Activated CD4-positive, alpha-beta T cell treated with anti-CD3 and anti-CD28 coated beads, Interleukin-2, Interleukin-6, amounts not matched to agents 100 ng/mL and 50 ng/mL, durations not matched to agents 16 hours and 8 hours (primary cell): Measurements from ENCODE around the gene MAGI1.
"Not testable (repeated sequence)": the region's sequence is repeated elsewhere in the genome, so short reads cannot be mapped to it uniquely, and the experiment has no call there.

Source experiments
- DNase-seq: peaks from one replicate; pipeline ENCODE4 v3.0.0-alpha.2; 2020

Gene MAGI1

DNA sequence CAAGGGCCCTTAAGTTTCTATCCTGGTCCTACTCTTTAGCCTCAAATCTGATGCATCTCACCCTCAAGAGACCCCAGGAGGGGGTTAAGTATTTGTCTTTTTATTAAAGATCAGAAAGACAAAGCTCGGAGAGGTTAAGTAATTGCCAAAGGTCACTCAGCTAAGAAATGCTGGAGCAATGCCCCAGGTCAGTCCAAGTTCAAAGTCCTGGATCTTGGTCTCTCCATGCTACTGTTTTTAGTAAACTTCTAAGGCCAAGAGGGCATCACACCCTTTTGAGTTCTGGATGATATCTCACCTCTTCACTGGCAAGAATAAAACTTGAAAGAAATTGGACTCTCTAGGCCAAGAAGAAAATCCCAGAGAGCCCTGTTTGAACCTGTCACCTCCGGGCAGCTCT is 488.6 kb downstream of the MAGI1 start:
- DNase-seq: no peak

DNA sequence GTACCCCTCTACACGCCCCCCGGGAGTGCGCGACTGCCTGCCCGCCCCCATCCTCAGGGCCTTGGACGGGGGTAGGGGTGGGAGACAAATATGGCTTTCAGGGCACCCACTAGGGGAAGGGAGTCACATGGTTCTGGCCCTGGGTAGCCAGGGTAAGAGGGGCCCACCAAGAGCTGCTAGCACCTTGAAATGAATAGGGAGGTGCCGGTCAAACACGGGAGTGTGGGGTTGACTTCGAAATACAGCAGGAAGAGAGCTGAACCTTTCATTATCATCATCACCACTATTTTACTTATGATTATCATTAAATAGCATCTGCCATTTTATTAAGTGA is 489.1 kb downstream of the MAGI1 start:
- no peak for DNase-seq

DNA sequence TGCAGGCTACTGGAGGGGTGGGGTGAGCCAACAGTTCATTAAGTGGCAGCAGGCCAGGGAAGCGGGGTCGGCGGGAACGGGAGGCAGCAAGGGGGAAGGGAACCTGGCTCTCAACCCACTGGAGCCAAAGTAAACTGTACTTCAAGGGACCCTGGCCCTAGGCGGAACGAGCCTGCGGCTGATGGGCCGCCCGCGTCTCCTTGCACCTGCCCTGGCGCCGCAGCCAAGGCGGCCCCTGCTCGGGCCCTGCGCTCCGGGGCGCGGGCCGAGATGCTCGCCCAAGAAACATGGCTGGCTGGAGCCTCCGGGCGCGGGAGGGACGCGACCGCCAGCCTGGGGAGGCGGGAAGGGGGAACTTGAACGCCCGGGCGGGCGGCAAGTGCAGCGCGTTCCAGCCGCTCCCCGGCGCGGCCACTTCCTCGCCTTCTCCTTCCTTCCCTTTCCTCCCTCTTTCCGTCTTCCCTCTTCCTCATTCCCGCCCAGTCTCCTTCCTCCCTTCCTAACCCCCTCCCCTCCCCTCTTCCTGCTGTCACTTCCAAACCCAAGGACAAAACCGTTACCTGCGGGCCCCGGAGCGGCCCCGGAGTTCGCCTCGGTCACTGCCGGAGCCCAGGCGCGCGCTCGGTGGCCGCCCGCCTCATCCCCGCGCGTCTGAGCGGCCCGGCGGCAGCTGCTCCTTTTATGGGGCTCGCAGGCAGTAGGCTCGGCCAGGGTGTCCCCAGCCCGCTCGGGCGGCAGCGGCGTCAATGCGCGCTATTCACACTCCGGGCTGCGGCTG is 489.7 kb downstream of the MAGI1 start:
- no peak for DNase-seq

DNA sequence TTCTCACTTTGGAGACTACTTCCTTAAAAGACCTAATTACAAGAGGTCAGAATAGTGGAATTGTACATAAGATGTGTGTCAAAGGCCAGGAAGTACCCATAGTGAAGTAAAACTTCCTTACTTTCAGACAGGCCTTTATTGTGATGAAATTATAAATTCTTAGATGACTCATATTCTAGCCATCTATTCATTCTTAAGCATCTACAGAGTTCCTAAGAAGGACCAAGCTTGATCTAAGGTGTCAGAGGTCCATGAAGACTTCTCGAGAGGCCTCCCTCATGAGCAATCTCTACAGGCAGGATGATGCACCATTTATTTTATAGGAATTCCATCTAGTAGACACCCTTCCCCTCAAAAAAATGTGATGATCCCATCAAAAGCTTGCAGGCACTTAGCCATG is 493.3 kb downstream of the MAGI1 start:
- no peak for DNase-seq

DNA sequence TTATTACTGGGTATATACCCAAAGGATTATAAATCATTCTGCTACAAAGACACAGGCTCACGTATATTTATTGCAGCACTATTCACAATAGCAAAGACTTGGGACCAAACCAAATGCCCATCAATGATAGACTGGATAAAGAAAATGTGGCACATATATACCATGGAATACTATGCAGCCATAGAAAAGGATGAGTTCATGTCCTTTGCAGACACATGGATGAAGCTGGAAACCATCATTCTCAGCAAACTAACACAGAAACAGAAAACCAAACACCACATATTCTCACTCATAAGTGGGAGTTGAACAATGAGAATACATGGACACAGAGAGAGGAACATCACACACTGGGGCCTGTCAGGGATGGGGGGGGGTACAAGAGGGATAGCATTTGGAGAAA is 495.3 kb downstream of the MAGI1 start:
- not testable (repeated sequence) for DNase-seq

DNA sequence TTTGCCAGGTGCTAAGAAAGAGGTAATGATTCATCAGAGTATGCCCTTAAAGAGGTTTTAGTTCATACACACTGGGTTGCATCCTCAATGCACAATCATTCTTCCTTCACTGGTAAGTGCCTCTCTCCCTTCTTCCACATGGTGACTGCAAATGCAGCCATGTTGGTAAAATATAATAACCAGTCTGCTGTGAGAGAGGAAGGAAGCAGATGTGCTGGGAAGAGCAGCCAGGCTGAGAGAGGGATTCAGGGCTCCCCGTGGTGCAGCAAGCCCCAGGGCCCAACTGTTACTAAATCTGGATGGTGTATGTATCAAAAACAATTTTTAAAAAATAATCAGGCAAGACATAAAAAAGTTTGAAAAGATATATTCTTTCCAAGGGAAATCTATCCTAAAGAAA is 498.1 kb downstream of the MAGI1 start:
- no peak for DNase-seq

DNA sequence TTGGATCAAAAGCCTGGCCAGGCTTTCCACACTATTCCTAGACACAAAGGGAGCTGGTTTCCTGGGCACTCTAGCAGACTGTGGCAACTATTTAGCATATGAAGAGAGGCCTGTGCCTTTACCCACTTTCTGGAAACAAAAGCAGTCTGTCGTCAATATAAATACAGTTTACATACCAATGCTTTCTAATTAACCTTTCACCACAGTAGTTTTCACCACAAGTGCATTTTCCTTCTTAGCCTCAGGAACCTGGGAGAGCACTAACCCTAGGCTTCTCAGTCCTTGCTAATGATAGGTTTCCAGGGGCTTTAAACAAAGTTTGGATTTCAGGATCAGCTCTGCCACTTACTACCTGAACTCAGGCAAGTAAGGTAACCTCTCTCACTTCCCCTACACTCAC is 499.1 kb downstream of the MAGI1 start:
- DNase-seq: no peak

DNA sequence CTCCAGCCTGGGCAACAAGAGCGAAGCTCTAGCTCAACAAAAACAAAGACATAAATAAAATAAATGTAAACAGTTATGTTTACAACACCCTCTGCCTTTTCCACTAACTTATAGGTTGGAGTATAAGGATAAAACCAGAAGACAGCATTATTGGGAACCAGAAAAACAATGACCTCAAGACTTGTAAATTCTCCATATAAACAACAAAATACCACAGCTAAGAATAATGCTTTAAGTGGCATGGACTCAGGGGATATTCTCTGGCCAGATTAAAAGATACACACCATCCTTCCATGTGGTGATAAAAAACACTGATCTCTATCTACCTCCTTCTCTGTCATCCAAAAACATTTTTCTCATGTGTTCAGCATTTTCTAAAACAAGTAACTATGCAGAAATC is 500.6 kb downstream of the MAGI1 start:
- DNase-seq: no peak

DNA sequence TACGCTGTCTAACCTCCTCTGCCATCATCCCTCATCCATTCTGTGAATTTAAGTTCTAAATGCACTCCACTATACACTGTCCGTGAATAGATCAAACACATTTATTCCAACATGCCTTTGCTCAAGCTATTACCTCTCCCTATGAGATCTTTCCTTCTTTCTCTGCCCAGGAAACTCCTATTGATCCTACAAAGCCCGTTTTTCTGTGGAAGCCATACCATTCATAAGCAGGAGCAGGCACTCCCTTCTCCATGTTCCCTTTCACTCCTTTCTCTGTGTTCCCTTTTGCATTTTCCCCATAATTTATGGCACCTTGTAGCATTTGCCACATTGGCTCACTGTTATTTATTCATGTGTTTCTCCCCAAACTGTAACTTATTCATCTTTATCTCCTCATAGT is 501.6 kb downstream of the MAGI1 start:
- no peak for DNase-seq

DNA sequence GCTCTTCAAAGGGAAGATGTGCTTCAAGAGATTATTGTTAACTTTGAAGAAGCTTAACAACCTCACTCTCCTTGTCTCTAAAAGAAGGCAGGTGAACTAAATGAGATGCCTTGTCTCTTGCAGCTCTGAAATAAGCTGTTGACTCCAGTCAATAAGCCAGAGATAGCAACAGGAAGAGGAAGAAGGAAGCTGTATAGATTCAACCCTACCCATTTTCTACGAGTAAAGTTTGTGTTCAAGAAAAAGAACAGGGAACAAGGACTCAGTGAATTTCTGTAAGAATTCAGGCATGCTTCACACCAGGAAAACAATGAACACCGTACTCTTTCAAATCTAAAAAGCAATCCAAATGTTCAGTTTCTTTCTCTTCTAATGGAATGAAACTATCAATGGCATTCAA is 503.5 kb downstream of the MAGI1 start:
- DNase-seq: no peak

DNA sequence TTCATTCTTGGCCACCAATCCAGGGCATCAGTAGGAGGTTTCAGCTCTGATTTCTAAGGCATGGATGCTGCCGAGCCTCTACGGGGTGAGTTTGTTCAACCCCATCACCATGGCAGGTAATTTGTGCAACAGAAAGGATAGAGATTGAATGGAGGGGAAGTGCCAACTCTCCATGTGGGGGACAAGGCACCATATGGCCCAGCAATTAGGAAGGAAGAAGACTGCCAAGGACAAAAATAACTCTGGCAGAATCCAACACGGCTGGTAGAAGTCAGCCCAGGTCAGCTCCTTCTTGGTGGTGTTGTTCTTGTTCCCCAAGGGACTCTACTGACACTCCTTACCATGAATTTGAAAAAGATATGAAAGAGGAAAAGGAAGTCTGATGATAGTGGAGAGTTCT is 503.9 kb downstream of the MAGI1 start:
- no peak for DNase-seq

DNA sequence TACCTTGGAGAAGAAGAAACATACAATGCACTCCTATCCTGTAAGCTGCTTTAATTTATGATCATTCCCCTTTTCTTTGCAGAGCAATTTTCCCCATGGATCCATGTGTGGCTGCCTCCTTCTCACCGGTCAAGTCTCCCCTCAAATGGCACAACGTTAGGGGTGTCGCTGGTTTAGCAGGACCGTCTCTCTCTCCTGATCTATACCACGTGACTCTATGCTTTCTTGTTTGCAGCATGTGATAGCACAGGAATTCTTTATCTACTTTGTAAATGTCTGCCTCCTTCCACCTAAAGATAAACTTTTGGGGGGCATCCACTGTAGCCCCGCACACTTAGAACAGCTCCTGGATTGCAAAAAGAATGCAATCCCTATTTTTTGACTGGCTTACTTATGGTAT is 506.0 kb downstream of the MAGI1 start:
- no peak for DNase-seq

DNA sequence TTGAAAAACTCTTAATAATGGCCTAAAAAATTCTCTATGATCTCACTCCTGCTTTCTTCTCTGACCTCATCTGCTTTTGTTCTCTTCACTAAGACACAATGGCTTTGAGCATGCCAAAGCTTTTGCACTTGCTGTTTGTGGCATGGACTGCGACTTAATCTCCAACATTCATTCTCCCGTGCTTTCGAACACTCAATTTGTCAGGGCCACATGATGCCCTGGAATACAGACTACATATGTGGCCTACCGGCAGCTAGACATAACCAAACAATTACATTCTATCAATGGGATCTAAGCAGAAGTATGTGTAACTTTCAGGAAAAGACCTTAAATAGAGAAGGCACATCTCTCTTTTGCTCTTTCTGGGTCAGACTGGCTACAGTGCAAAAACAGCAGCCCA is 506.5 kb downstream of the MAGI1 start:
- DNase-seq: no peak

DNA sequence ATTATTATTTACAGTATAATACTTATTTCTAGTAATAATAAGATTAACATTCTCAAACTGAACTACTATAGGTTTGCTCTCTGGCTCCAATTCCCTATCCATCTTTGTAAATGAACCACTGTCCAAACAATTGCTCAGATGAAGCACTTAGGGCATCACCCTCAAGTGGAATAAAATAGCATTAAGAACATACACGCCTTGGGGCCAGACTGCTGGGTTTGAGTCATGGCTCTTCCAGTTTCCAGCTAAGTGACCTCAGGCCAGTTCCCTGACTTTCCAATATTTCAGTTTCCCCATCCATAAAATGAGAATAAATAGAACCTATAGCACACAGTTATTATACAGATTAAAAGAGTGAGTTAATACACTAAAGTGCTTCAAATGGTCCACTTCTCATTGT is 507.2 kb downstream of the MAGI1 start:
- no peak for DNase-seq

DNA sequence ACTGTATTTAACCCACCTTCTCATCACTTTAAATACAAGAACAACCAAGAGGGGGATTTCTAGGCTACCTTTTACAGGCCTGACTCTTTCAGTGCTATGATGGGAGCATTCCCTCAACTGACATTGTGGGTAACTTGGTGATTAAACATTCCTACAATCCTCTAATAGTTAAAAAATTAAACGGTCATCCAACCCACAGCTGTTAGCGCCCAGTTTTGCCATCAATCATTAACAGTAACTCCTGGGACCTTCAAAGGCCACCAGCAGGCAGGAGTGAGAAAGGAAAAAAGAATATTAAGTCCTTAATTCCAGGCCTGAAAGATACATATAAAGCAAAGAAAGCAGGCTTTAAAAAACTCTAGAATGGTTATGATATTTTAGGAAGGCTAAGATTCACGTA is 512.1 kb downstream of the MAGI1 start:
- no peak for DNase-seq

DNA sequence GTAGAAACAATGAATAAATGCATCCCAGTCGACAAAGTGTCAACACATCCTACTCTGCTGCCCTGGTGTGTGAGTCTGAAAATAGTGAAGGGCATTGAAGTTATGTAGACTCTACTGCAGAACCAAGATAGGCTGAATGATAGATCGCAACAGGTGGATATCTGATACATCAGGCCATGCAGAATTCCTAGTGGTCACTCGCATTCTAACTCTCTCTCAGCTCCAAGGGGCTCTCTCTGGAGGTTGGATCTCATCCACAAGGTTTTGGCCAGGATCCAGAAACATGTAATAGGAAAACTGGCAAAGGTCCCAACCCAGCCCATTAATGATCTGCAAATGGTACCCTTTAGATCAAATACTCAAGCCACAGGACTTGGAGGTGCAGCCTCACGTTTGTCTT is 514.1 kb downstream of the MAGI1 start:
- no peak for DNase-seq

DNA sequence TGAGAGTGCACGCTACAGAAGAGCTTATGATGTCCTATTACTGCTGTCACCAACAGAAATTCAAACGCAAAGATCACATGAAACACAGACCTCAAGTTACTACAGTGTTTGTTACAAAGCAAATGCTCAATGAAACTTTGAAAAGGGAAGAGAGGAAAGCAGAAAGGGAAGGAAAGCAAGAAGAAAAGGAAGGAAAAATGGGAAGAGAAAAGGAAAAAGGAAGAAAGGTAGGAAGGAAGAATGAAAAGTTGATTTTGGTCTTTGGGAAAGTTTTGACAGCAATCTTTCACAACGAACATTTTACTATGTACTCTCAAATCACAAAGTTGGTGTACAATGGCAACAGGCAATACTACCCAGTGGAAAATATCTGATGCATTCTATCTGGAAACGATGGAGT is 514.8 kb downstream of the MAGI1 start:
- DNase-seq: no peak

DNA sequence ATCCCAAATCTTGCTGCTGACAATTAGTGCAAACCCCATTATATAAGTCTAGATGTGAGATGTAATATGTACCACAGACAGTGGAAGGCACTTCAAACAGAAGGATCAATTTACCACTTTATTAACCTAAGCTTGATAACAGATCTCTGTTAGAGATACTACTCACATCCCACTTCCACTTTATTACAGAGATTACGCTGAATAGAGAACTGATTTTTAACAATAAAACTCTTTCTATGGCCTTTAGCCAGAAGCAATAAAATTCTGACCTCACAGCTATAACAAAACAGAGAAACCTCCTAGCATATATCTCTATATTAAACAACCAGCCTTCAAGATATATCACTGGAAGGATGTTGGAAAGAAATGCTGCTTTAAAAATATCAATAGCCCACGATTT is 517.7 kb downstream of the MAGI1 start:
- DNase-seq: no peak

DNA sequence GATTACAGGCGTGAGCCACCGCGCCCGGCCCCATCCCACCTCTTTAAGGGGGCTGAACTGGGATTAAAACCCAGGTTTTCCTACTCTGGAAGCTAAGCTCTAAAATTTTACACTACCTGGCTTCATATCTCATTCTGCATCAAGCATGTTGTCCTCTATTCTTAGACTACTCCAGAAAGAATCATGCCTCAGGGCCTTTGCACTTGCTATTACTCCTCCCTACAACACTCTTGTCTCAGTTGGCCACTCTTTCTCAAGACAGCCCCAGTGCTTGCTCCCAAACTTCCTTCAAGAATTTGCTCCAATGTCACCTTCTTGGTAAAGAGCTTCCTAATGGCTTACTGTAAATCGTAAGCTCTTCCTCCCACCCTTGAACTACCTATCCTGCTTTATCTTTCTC is 521.7 kb downstream of the MAGI1 start:
- DNase-seq: no peak

DNA sequence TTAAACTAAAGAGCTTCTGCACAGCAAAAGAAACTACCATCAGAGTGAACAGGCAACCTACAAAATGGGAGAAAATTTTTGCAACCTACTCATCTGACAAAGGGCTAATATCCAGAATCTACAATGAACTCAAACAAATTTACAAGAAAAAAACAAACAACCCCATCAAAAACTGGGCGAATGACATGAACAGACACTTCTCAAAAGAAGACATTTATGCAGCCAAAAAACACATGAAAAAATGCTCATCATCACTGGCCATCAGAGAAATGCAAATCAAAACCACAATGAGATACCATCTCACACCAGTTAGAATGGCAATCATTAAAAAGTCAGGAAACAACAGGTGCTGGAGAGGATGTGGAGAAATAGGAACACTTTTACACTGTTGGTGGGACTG is 524.4 kb downstream of the MAGI1 start:
- DNase-seq: not testable (repeated sequence)

DNA sequence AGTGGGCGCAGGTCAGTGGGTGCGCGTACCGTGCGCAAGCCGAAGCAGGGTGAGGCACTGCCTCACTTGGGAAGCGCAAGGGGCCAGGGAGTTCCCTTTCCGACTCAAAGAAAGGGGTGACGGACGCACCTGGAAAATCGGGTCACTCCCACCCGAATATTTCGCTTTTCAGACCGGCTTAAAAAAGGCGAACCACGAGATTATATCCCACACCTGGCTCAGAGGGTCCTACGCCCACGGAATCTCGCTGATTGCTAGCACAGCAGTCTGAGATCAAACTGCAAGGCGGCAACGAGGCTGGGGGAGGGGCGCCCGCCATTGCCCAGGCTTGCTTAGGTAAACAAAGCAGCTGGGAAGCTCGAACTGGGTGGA is 529.3 kb downstream of the MAGI1 start:
- not testable (repeated sequence) for DNase-seq

DNA sequence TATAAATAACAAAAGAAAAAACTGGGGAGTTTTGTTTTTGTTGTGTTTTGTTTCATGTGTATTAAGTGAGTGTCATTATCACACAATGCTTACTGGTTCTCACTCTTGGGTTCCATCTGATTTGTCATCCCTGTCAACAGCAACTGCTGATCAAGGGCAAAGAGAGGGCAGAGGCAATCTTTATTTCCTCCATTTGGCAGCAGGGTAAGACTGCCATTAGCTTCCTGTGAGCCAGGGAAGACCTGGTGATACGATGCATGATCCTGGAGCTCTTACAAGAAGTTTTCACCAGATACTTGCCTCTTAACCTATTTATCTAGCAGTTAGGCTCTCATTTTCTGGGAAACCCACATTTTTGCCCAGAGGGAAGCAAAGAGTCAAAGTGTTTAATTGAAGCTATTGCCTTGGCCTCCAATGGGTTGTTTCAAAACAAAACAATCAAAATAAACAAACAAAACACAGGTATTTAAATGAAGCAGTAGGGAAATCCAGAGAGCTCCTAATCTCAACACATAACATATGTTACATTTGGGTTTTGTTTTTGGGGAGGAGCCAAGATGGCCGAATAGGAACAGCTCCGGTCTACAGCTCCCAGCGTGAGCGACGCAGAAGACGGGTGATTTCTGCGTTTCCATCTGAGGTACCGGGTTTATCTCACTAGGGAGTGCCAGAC is 529.8 kb downstream of the MAGI1 start:
- no peak for DNase-seq

DNA sequence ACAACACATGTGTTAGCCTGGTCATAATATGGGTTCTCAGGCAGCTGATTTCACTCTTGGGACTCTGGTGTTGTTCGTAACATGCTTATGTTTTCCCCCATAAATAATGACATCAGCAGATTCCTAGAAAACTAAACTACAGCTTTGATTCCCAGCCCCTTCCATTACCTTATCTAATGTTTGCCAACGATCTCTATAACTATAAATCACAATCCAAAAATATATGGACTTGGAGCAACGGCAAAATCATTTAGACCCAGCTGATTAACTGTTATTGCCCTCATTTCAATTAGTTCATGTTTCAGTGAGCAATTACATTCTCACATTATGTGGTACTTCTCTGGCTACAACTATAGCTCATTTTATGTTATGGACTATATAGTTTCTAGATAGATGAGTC is 531.3 kb downstream of the MAGI1 start:
- DNase-seq: no peak

DNA sequence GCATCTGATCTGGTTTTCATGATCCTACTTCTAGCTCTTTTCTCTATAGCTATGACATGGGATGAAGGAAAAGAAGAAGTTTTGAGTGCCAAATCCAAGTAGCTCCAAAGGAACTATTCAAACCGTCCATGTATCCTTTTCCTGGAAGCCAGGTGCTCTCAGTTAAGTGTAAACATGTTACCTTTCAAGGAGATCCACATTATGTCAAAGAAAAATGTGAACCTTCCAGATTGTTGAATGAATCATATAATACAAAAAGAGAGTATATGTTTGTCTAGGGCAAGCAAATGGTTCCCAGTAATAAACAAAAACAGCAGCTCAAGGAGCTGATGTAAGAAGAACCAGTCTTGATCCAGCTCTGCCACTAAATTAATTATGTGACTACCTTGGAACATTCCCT is 534.9 kb downstream of the MAGI1 start:
- DNase-seq: no peak

DNA sequence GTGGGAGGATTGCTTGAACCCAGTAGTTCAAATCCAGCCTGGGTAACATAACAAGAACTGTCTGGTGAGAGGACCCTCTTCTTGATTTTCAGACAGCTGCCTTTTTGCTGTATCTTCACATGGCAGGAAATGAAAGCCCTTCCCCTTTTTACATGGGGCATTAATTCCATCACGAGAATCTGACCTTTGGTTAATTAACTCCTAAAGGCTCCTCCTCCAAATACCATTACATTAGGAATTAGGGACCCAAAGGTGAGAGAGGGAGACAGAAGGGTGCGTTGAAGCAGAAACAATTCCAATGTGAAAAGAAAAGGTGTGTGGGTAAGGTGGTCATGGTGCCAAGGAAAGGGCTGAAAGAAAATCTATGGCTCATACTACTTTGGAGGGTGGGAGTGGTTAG is 536.2 kb downstream of the MAGI1 start:
- no peak for DNase-seq
